Endometrium (tissue), 2 donors: ENCODE data around the gene FOXJ3.
"Not testable (repeated sequence)": the region's sequence is repeated elsewhere in the genome, so short reads cannot be mapped to it uniquely, and the experiment has no call there.

Experiments used
- FAIRE-seq: peaks from 2 replicates; lab custom pipeline; 2012; peaks lifted over from hg19 to GRCh38; lab: Jason Lieb, UNC
- donor health status: control.
- donor health status: control.

Gene FOXJ3

GRCh38 chr1:42251042-42251441, 84.0 kb downstream of the FOXJ3 start:
- FAIRE-seq: no peak

GRCh38 chr1:42250164-42250563, 84.9 kb downstream of the FOXJ3 start:
- FAIRE-seq: no peak

GRCh38 chr1:42240966-42241755, 93.9 kb downstream of the FOXJ3 start:
- FAIRE-seq: no peak

GRCh38 chr1:42239555-42239954, 95.5 kb downstream of the FOXJ3 start:
- no peak for FAIRE-seq

GRCh38 chr1:42239041-42239440, 96.0 kb downstream of the FOXJ3 start:
- no peak for FAIRE-seq

- FAIRE-seq: no peak
Measured at GRCh38 chr1:42231253-42231652, 103.8 kb downstream of the FOXJ3 start.

- no peak for FAIRE-seq
Measured at GRCh38 chr1:42228938-42229337, 106.1 kb downstream of the FOXJ3 start.

GRCh38 chr1:42223036-42223435, 112.0 kb downstream of the FOXJ3 start:
- no peak for FAIRE-seq

- no peak for FAIRE-seq
Measured at GRCh38 chr1:42221952-42222606, 113.0 kb downstream of the FOXJ3 start.

GRCh38 chr1:42221456-42221855, 113.6 kb downstream of the FOXJ3 start:
- FAIRE-seq: no peak

- no peak for FAIRE-seq
Measured at GRCh38 chr1:42219627-42220026, 115.4 kb downstream of the FOXJ3 start.

- no peak for FAIRE-seq
Measured at GRCh38 chr1:42214447-42214871, 120.6 kb downstream of the FOXJ3 start.

- FAIRE-seq: no peak
Measured at GRCh38 chr1:42211224-42211623, 123.8 kb downstream of the FOXJ3 start.

- no peak for FAIRE-seq
Measured at GRCh38 chr1:42210421-42211133, 124.5 kb downstream of the FOXJ3 start.

- no peak for FAIRE-seq
Measured at GRCh38 chr1:42209526-42210251, 125.3 kb downstream of the FOXJ3 start.

GRCh38 chr1:42206930-42207329, 128.1 kb downstream of the FOXJ3 start:
- FAIRE-seq: not testable (repeated sequence)

- no peak for FAIRE-seq
Measured at GRCh38 chr1:42206164-42206563, 128.9 kb downstream of the FOXJ3 start.

GRCh38 chr1:42201986-42202385, 133.0 kb downstream of the FOXJ3 start:
- FAIRE-seq: no peak

- no peak for FAIRE-seq
Measured at GRCh38 chr1:42198251-42198650, 136.8 kb downstream of the FOXJ3 start.

GRCh38 chr1:42195841-42196240, 139.2 kb downstream of the FOXJ3 start:
- FAIRE-seq: no peak

GRCh38 chr1:42192106-42192505, 142.9 kb downstream of the FOXJ3 start:
- no peak for FAIRE-seq

GRCh38 chr1:42191319-42191718, 143.7 kb downstream of the FOXJ3 start:
- no peak for FAIRE-seq
